Loucy (cell line): ENCODE measurements around the gene NDUFAF3.
A peak's percentile ranks its signal among the peaks of the same experiment; 100 is the strongest.

Experiments used
- H2AFZ ChIP-seq: fragments of 200-600 bp; sonication (generic); 2 replicates; pipeline ENCODE4 v1.6.0; 2016; ENCODE audit warnings: antibody characterized with exemption, mild to moderate bottlenecking, low read length, moderate library complexity
- H3F3A ChIP-seq: fragments of 200-600 bp; 2 replicates; pipeline ENCODE4 v1.6.0; 2016; ENCODE audit warnings: antibody characterized with exemption, low read depth, mild to moderate bottlenecking
- H3K27me3 ChIP-seq: fragments of 200-600 bp; sonication (generic); 2 replicates; pipeline ENCODE4 v1.6.1; 2014; ENCODE audit warnings: low read length, mild to moderate bottlenecking; ENCODE audit not compliant: insufficient read depth, poor library complexity, severe bottlenecking
- H3K36me3 ChIP-seq: fragments of 200-600 bp; sonication (generic); 2 replicates; pipeline ENCODE4 v1.6.1; 2016; ENCODE audit warnings: low read length; ENCODE audit not compliant: insufficient read depth
- H3K4me1 ChIP-seq: fragments of 200-600 bp; sonication (generic); 2 replicates; pipeline ENCODE4 v1.5.1; 2014; ENCODE audit warnings: low read length, mild to moderate bottlenecking; ENCODE audit not compliant: insufficient read depth, poor library complexity, severe bottlenecking
- H3K4me2 ChIP-seq: fragments of 200-600 bp; sonication (generic); 2 replicates; pipeline ENCODE4 v1.6.0; 2014; ENCODE audit warnings: antibody characterized with exemption, low read length, low read depth, mild to moderate bottlenecking; ENCODE audit not compliant: poor library complexity, severe bottlenecking
- H3K4me3 ChIP-seq: fragments of 200-600 bp; sonication (generic); 2 replicates; pipeline ENCODE4 v1.5.1; 2014; ENCODE audit warnings: low read length, mild to moderate bottlenecking, mixed read lengths; ENCODE audit not compliant: poor library complexity, severe bottlenecking
- H3K79me2 ChIP-seq: fragments of 200-600 bp; sonication (generic); 2 replicates; pipeline ENCODE4 v1.6.1; 2014; ENCODE audit warnings: low read length; ENCODE audit not compliant: insufficient read depth
- H3K9ac ChIP-seq: fragments of 200-600 bp; sonication (generic); 2 replicates; pipeline ENCODE4 v1.6.0; 2014; ENCODE audit warnings: mild to moderate bottlenecking, low read depth, low read length, moderate library complexity; ENCODE audit not compliant: poor library complexity, severe bottlenecking
- H3K9me2 ChIP-seq: fragments of 200-600 bp; sonication (generic); replicated peaks from 2 replicates; pipeline ENCODE4 v1.6.1; 2016; ENCODE audit warnings: low read depth, low read length, mixed read lengths
- H3K9me3 ChIP-seq: fragments of 200-600 bp; sonication (generic); 2 replicates; pipeline ENCODE4 v1.6.1; 2014; ENCODE audit warnings: mild to moderate bottlenecking, antibody characterized with exemption, low read length, low read depth; ENCODE audit not compliant: insufficient read depth
- H4K20me1 ChIP-seq: fragments of 200-600 bp; sonication (generic); 2 replicates; pipeline ENCODE4 v1.6.0; 2014; ENCODE audit warnings: antibody characterized with exemption, low read length, mild to moderate bottlenecking; ENCODE audit not compliant: insufficient read depth, poor library complexity, severe bottlenecking
- CTCF ChIP-seq: fragments of 200-600 bp; sonication (generic); conservative IDR thresholded peaks from 2 replicates; pipeline ENCODE4 v1.5.1; 2014; ENCODE audit warnings: mild to moderate bottlenecking, antibody characterized with exemption, low read length
- EZH2phosphoT487 ChIP-seq: fragments of 200-600 bp; IDR thresholded peaks from 2 replicates; pipeline ENCODE4 v1.6.1; 2018; ENCODE audit warnings: antibody characterized with exemption, mild to moderate bottlenecking, moderate library complexity, borderline replicate concordance

The NDUFAF3 gene

GRCh38 chr3:48997102-48997635 lies 24.8 kb upstream of the NDUFAF3 start:
- Histone ChIP-seq H3K9me3 (no peaks in the 10 kb centered on the region), H3K9me2 (no peaks in the 10 kb centered on the region), H3K79me2 (peaks cover 2% of the 10 kb centered on the region; the same call in 1 of the 2 replicates), H3K4me1 (no peaks in the 10 kb centered on the region), H3K9ac (no peak overlapping the region), H3F3A (no peaks in the 10 kb centered on the region), H3K27me3 (no peaks in the 10 kb centered on the region), H2AFZ (no peak overlapping the region), H3K36me3 (no peaks in the 10 kb centered on the region), H3K4me2 (no peak overlapping the region), H3K4me3 (no peak overlapping the region), H4K20me1 (no peaks in the 10 kb centered on the region)
- TF ChIP-seq EZH2phosphoT487 (no peak), CTCF (peak; percentile 50)

- Histone ChIP-seq H3K4me3 (no peak overlapping the region), H3K27me3 (no peaks in the 10 kb centered on the region), H3K9me3 (no peaks in the 10 kb centered on the region), H3K4me1 (no peaks in the 10 kb centered on the region), H3K4me2 (no peak overlapping the region), H3K79me2 (no peaks in the 10 kb centered on the region), H3K36me3 (no peaks in the 10 kb centered on the region), H4K20me1 (no peaks in the 10 kb centered on the region), H3F3A (no peaks in the 10 kb centered on the region), H2AFZ (no peak overlapping the region), H3K9ac (no peak overlapping the region), H3K9me2 (no peaks in the 10 kb centered on the region)
- TF ChIP-seq CTCF (no peak), EZH2phosphoT487 (no peak)
These were observed 23.9 kb upstream of the NDUFAF3 start for GRCh38 chr3:48997714-48998637.

- Histone ChIP-seq H3F3A (no peaks in the 10 kb centered on the region), H2AFZ (no peak overlapping the region), H3K36me3 (no peaks in the 10 kb centered on the region), H3K79me2 (no peaks in the 10 kb centered on the region), H3K9me3 (no peaks in the 10 kb centered on the region), H3K4me1 (no peaks in the 10 kb centered on the region), H3K27me3 (no peaks in the 10 kb centered on the region), H3K4me3 (no peak overlapping the region), H4K20me1 (no peaks in the 10 kb centered on the region), H3K9me2 (no peaks in the 10 kb centered on the region), H3K9ac (no peak overlapping the region), H3K4me2 (no peak overlapping the region)
- TF ChIP-seq EZH2phosphoT487 (no peak), CTCF (no peak)
These were observed 22.6 kb upstream of the NDUFAF3 start for GRCh38 chr3:48999085-48999858.
